ENCODE results near the gene RPS6KA2. TPM values are rescaled to one million over a fixed set of nuclear protein-coding genes. Genes with fewer than 3 reads are reported as not detected.

RPS6KA2 gene
- total RNA-seq = 10 to 100 TPM; 18.9 to 19.1 TPM

GRCh38 chr6:166627033-166627874, at the start of gene RPS6KA2:
Gene RPS6KA2, minus strand, starts transcription at chr6:166627251. Its CDS starts 232 bp downstream, at chr6:166627019.
- CTCF ChIA-PET = interaction anchor here (0.5 to 1.6 kb wide), 4 partner anchors 15 to 306 kb away, joined by 3 to 4 read pairs (median 3); no protein-coding TSS in a partner anchor
- peak within 1 kb of the TSS; percentile 68 for H3K27ac Mint-ChIP-seq
- H3K36me3 Mint-ChIP-seq (ENCODE audit: low read depth) = no peaks in the 10 kb centered on the region
- DNase-seq = peak; percentile 100
- no peaks in the 10 kb centered on the region for H3K9me3 Mint-ChIP-seq
- intact Hi-C loops (cut with micrococcal nuclease) = loop anchor here (1.0 to 5.0 kb wide), 11 partner anchors 38 to 420 kb away; partner anchors contain the start of genes CEP43, RNASET2 and SFT2D1
- H3K4me3 Mint-ChIP-seq = peak within 1 kb of the TSS; percentile 89
- peaks cover 26% of the 10 kb centered on the region for H3K27me3 Mint-ChIP-seq (ENCODE audit: low read depth)
- H3K4me1 Mint-ChIP-seq (ENCODE audit: low read depth) = peaks cover 14% of the 10 kb centered on the region

- H3K27me3 Mint-ChIP-seq (ENCODE audit: low read depth) = peaks cover 11% of the 10 kb centered on the region
- no peak for DNase-seq
- H3K36me3 Mint-ChIP-seq (ENCODE audit: low read depth) = no peaks in the 10 kb centered on the region
- H3K4me3 Mint-ChIP-seq = no peak overlapping the region
- H3K9me3 Mint-ChIP-seq = no peaks in the 10 kb centered on the region
- intact Hi-C loops (cut with micrococcal nuclease) = no loop called here
- CTCF ChIA-PET = no interaction called here
- peaks cover 6% of the 10 kb centered on the region for H3K4me1 Mint-ChIP-seq (ENCODE audit: low read depth)
- no peak overlapping the region for H3K27ac Mint-ChIP-seq
These were observed 49.3 kb upstream of the RPS6KA2 start for GRCh38 chr6:166676270-166676860.

GRCh38 chr6:166675736-166676135, 48.7 kb upstream of the RPS6KA2 start:
- CTCF ChIA-PET = no interaction called here
- Mint-ChIP-seq H3K4me3 (no peak overlapping the region), H3K27ac (no peak overlapping the region), H3K27me3 (ENCODE audit: low read depth) (peaks cover 11% of the 10 kb centered on the region), H3K36me3 (ENCODE audit: low read depth) (no peaks in the 10 kb centered on the region), H3K9me3 (no peaks in the 10 kb centered on the region), H3K4me1 (ENCODE audit: low read depth) (peaks cover 6% of the 10 kb centered on the region)
- intact Hi-C loops (cut with micrococcal nuclease) = no loop called here
- no peak for DNase-seq

- Mint-ChIP-seq H3K9me3 (no peaks in the 10 kb centered on the region), H3K27ac (no peak overlapping the region), H3K4me3 (no peak overlapping the region), H3K36me3 (ENCODE audit: low read depth) (no peaks in the 10 kb centered on the region), H3K4me1 (ENCODE audit: low read depth) (peaks cover 6% of the 10 kb centered on the region), H3K27me3 (ENCODE audit: low read depth) (peaks cover 11% of the 10 kb centered on the region)
- DNase-seq = no peak
- CTCF ChIA-PET = no interaction called here
- intact Hi-C loops (cut with micrococcal nuclease) = no loop called here
These were observed 46.3 kb upstream of the RPS6KA2 start for GRCh38 chr6:166673309-166673708.

- Mint-ChIP-seq H3K27ac (no peak overlapping the region), H3K9me3 (no peaks in the 10 kb centered on the region), H3K27me3 (ENCODE audit: low read depth) (peaks cover 11% of the 10 kb centered on the region), H3K4me3 (no peak overlapping the region), H3K4me1 (ENCODE audit: low read depth) (peaks cover 6% of the 10 kb centered on the region), H3K36me3 (ENCODE audit: low read depth) (no peaks in the 10 kb centered on the region)
- CTCF ChIA-PET = no interaction called here
- no peak for DNase-seq
- intact Hi-C loops (cut with micrococcal nuclease) = no loop called here
These were observed 45.7 kb upstream of the RPS6KA2 start for GRCh38 chr6:166672624-166673206.

- CTCF ChIA-PET = no interaction called here
- Mint-ChIP-seq H3K4me3 (no peak overlapping the region), H3K27me3 (ENCODE audit: low read depth) (peaks cover 11% of the 10 kb centered on the region), H3K4me1 (ENCODE audit: low read depth) (peaks cover 6% of the 10 kb centered on the region), H3K27ac (no peak overlapping the region), H3K36me3 (ENCODE audit: low read depth) (no peaks in the 10 kb centered on the region), H3K9me3 (no peaks in the 10 kb centered on the region)
- intact Hi-C loops (cut with micrococcal nuclease) = no loop called here
- no peak for DNase-seq
These were observed 45.1 kb upstream of the RPS6KA2 start for GRCh38 chr6:166672146-166672545.

GRCh38 chr6:166671434-166672081, 44.5 kb upstream of the RPS6KA2 start:
- DNase-seq = no peak
- Mint-ChIP-seq H3K36me3 (ENCODE audit: low read depth) (no peaks in the 10 kb centered on the region), H3K27me3 (ENCODE audit: low read depth) (peaks cover 11% of the 10 kb centered on the region), H3K27ac (no peak overlapping the region), H3K9me3 (no peaks in the 10 kb centered on the region), H3K4me3 (no peak overlapping the region), H3K4me1 (ENCODE audit: low read depth) (peaks cover 6% of the 10 kb centered on the region)
- intact Hi-C loops (cut with micrococcal nuclease) = no loop called here
- CTCF ChIA-PET = no interaction called here

GRCh38 chr6:166670894-166671293, 43.8 kb upstream of the RPS6KA2 start:
- no peak overlapping the region for H3K4me3 Mint-ChIP-seq
- H3K27me3 Mint-ChIP-seq (ENCODE audit: low read depth) = peaks cover 11% of the 10 kb centered on the region
- no peaks in the 10 kb centered on the region for H3K9me3 Mint-ChIP-seq
- CTCF ChIA-PET = no interaction called here
- DNase-seq = no peak
- intact Hi-C loops (cut with micrococcal nuclease) = no loop called here
- peaks cover 6% of the 10 kb centered on the region for H3K4me1 Mint-ChIP-seq (ENCODE audit: low read depth)
- no peak overlapping the region for H3K27ac Mint-ChIP-seq
- H3K36me3 Mint-ChIP-seq (ENCODE audit: low read depth) = no peaks in the 10 kb centered on the region

GRCh38 chr6:166670013-166670412, 43.0 kb upstream of the RPS6KA2 start:
- CTCF ChIA-PET = interaction anchor here (0.6 kb wide), 1 partner anchor 13 kb away, joined by 3 read pairs; no protein-coding TSS in a partner anchor
- no peak for DNase-seq
- Mint-ChIP-seq H3K9me3 (no peaks in the 10 kb centered on the region), H3K4me3 (no peak overlapping the region), H3K27ac (no peak overlapping the region), H3K36me3 (ENCODE audit: low read depth) (no peaks in the 10 kb centered on the region), H3K27me3 (ENCODE audit: low read depth) (peaks cover 11% of the 10 kb centered on the region), H3K4me1 (ENCODE audit: low read depth) (peaks cover 6% of the 10 kb centered on the region)
- intact Hi-C loops (cut with micrococcal nuclease) = no loop called here

GRCh38 chr6:166667796-166668610, 41.0 kb upstream of the RPS6KA2 start:
- Mint-ChIP-seq H3K4me1 (ENCODE audit: low read depth) (peaks cover 8% of the 10 kb centered on the region), H3K36me3 (ENCODE audit: low read depth) (no peaks in the 10 kb centered on the region), H3K4me3 (no peak overlapping the region), H3K9me3 (no peaks in the 10 kb centered on the region), H3K27ac (no peak overlapping the region), H3K27me3 (ENCODE audit: low read depth) (peaks cover 13% of the 10 kb centered on the region)
- DNase-seq = no peak
- intact Hi-C loops (cut with micrococcal nuclease) = no loop called here
- CTCF ChIA-PET = interaction anchor here (0.6 kb wide), 1 partner anchor 24 kb away, joined by 3 read pairs; no protein-coding TSS in a partner anchor

- Mint-ChIP-seq H3K36me3 (ENCODE audit: low read depth) (no peaks in the 10 kb centered on the region), H3K27me3 (ENCODE audit: low read depth) (peaks cover 3% of the 10 kb centered on the region), H3K9me3 (no peaks in the 10 kb centered on the region), H3K4me1 (ENCODE audit: low read depth) (peaks cover 2% of the 10 kb centered on the region), H3K27ac (no peak overlapping the region), H3K4me3 (no peak overlapping the region)
- intact Hi-C loops (cut with micrococcal nuclease) = no loop called here
- DNase-seq = no peak
- CTCF ChIA-PET = interaction anchor here (0.6 kb wide), 1 partner anchor 276 kb away, joined by 3 read pairs; no protein-coding TSS in a partner anchor
These were observed 37.1 kb upstream of the RPS6KA2 start for GRCh38 chr6:166664135-166664534.

Measured in activated naive CD4-positive, alpha-beta T cell treated with anti-CD3 and anti-CD28 coated beads for 36 hours (primary cell).